ENCODE measurements around the gene SNX17.

SNX17 gene

DNA sequence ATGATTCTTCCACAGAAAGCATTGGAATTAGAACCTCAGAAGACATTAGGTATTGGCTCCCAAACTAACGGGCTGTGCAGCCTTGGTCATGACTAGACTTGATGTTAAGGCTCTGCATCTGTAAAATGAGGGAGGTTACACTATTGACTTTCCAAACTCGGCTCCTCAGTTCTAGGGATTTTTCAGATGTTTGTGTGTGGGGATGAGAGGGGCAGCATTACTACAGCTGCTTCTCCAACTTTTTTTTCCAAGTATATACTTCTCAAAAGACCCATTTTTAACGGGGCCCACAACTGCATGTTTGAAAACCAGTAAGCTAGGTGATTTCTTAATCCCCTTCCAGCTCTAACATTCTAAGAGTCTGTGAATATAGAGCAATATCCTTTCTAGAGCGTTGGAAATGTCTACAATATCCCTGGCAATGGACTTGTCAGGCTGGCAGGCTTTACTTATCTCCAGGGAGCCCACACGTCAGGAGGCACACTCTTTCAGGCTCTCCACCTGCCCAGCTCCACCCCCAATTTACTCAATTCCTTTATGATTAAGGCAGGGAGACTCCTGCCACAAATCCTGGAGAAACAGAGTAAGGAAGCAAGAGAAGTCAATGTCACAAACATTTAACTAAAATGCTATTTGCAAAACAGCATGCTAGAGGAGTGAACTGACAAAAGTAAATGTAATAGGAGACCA lies 46.7 kb upstream of the SNX17 start:
- Mint-ChIP-seq H3K27me3 (ENCODE audit: low read depth, poor library complexity) (peaks cover 3% of the 10 kb centered on the region), H3K27ac (peak overlapping the region; percentile 98), H3K9me3 (no peaks in the 10 kb centered on the region), H3K36me3 (ENCODE audit: low read depth) (peaks cover 37% of the 10 kb centered on the region), H3K4me3 (peak overlapping the region; percentile 100), H3K4me1 (peaks cover 33% of the 10 kb centered on the region)
- TF ChIP-seq, protein P1, sequence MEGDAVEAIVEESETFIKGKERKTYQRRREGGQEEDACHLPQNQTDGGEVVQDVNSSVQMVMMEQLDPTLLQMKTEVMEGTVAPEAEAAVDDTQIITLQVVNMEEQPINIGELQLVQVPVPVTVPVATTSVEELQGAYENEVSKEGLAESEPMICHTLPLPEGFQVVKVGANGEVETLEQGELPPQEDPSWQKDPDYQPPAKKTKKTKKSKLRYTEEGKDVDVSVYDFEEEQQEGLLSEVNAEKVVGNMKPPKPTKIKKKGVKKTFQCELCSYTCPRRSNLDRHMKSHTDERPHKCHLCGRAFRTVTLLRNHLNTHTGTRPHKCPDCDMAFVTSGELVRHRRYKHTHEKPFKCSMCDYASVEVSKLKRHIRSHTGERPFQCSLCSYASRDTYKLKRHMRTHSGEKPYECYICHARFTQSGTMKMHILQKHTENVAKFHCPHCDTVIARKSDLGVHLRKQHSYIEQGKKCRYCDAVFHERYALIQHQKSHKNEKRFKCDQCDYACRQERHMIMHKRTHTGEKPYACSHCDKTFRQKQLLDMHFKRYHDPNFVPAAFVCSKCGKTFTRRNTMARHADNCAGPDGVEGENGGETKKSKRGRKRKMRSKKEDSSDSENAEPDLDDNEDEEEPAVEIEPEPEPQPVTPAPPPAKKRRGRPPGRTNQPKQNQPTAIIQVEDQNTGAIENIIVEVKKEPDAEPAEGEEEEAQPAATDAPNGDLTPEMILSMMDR (IDR thresholded peaks at IDR 0.05), result no peak
- DNase-seq, result no peak

DNA sequence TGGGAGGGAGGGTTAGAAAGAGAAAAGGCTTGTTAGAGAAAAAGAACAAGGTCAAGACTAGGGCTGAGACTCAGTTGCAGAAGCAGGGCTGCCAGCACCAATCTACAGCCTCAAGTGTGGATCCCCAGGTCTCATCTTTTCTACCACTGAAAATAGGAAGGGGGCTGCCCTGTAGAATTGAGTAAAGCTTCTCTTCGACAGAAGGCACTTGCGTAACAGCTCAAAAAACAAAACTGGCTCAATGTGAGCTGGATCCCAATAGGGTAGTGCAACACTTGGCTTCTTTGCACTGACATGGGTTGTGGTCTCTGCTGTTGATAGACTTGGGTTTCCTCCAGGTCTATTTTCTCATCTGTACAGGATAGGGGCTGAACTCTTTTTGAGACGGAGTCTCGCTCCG lies 45.7 kb upstream of the SNX17 start:
- DNase-seq, result no peak
- Mint-ChIP-seq H3K4me1 (peaks cover 33% of the 10 kb centered on the region), H3K27me3 (ENCODE audit: low read depth, poor library complexity) (peaks cover 3% of the 10 kb centered on the region), H3K4me3 (peak overlapping the region; percentile 24), H3K27ac (no peak overlapping the region), H3K9me3 (no peaks in the 10 kb centered on the region), H3K36me3 (ENCODE audit: low read depth) (peaks cover 47% of the 10 kb centered on the region)
- TF ChIP-seq, protein P1 (IDR thresholded peaks at IDR 0.05), result no peak

DNA sequence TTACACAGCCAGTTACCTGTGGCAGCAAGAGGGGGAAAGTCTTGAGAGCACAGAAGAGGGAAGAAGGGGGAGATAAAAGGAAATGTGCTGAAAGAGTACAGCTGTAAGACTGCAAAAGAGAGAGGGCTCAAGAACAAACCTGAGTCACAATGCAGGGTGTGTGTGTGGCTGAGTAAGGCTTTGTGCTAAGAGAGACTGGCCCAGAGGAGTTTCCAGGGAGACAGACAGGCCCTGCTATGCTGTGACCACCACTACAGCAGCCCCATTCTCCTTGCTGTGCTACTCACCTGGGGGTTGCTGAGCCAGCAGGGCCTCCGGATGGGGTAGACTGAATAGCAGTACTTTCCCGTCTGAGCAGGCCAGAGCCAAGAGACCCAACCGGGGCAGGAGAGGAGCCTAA lies 35.1 kb upstream of the SNX17 start:
- no peaks in the 10 kb centered on the region for H3K4me1 Mint-ChIP-seq
- no peaks in the 10 kb centered on the region for H3K9me3 Mint-ChIP-seq
- H3K27me3 Mint-ChIP-seq (ENCODE audit: low read depth, poor library complexity), result peaks cover 2% of the 10 kb centered on the region
- no peak for DNase-seq
- no peak overlapping the region for H3K4me3 Mint-ChIP-seq
- TF ChIP-seq, protein P1 (IDR thresholded peaks at IDR 0.05), result no peak
- H3K36me3 Mint-ChIP-seq (ENCODE audit: low read depth), result peaks cover 58% of the 10 kb centered on the region
- no peak overlapping the region for H3K27ac Mint-ChIP-seq

DNA sequence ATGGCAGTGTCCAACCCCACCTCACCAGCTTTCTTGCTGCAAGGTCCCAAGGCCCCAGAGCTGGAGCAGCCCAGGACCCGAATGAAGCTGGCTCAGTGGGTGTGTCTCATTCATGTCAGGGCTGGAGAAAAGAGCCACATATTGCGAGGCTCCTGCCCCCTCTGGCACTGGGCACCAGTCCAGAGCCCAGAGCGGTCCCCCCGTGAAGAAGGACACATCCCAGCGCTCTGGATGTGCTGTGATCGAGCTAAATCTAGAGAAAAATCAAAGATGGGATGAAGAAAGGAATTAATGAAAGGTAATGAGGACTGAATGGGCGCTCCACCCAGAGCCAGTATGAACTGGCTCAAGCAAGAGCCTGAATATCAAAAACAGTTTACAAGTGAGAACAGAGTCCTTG lies 34.2 kb upstream of the SNX17 start:
- H3K9me3 Mint-ChIP-seq, result no peaks in the 10 kb centered on the region

DNA sequence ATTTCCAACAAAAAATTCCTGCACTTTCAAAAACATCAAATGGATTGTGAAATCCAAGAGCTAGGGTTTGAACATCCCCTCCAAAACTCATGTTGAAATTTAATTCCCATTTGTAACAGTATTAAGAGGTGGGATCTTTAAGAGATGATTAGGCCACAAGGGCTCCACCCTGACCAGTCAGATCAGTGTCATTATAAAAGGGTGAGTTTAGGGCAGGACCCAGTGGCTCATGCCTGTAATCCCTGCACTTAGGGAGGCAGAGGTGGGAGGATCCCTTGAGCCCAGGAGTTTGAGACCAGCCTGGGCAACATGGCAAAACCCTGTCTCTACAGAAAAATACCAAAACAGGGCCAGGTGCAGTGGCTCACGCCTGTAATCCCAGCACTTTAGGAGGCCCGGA lies 22.8 kb upstream of the SNX17 start:
- Mint-ChIP-seq H3K27me3 (ENCODE audit: low read depth, poor library complexity) (no peaks in the 10 kb centered on the region), H3K9me3 (no peaks in the 10 kb centered on the region), H3K36me3 (ENCODE audit: low read depth) (peaks cover 47% of the 10 kb centered on the region), H3K4me1 (peaks cover 20% of the 10 kb centered on the region), H3K4me3 (no peak overlapping the region), H3K27ac (peak overlapping the region; percentile 25)
- TF ChIP-seq, protein P1 (IDR thresholded peaks at IDR 0.05), result no peak
- no peak for DNase-seq

More for the DNA sequence above, 34.2 kb upstream of the SNX17 start:
- H3K36me3 Mint-ChIP-seq (ENCODE audit: low read depth), result peaks cover 61% of the 10 kb centered on the region
- TF ChIP-seq, protein P1 (IDR thresholded peaks at IDR 0.05), result no peak
- no peak for DNase-seq
- no peak overlapping the region for H3K27ac Mint-ChIP-seq
- no peak overlapping the region for H3K4me3 Mint-ChIP-seq
- no peaks in the 10 kb centered on the region for H3K4me1 Mint-ChIP-seq
- no peaks in the 10 kb centered on the region for H3K27me3 Mint-ChIP-seq (ENCODE audit: low read depth, poor library complexity)

DNA sequence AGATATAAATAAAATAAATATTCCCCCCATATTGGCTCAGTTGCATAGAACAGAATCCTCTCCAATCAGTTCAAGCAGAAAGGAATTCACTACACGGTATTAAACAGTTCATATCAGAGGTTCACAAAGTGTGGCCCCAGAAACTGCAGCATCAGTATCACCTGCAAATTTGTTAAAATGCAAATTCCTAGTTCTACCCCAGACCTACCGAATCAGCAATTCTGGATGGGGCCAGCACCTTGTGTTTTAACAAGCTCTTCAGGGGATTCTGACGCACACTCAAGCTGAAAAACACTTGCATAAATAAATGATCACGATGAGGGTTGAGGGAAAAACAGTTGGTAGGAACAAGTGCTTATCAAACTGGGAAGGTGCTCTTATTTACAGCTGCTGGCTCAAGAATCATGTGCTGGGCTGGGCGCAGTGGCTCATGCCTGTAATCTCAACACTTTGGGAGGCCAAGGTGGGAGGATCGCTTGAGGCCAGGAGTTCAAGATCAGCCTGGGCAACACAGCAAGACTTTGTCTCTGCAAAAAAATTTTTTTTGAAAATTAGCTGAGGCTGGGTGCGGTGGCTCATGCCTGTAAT lies 20.2 kb upstream of the SNX17 start:
- Mint-ChIP-seq H3K9me3 (no peaks in the 10 kb centered on the region), H3K27ac (no peak overlapping the region), H3K36me3 (ENCODE audit: low read depth) (peaks cover 29% of the 10 kb centered on the region), H3K27me3 (ENCODE audit: low read depth, poor library complexity) (no peaks in the 10 kb centered on the region), H3K4me3 (no peak overlapping the region), H3K4me1 (peaks cover 42% of the 10 kb centered on the region)
- no peak for DNase-seq
- TF ChIP-seq, protein P1 (IDR thresholded peaks at IDR 0.05), result no peak

All from nephron progenitor cell (in vitro differentiated cells).